Endothelial cell of umbilical vein (primary cell): ENCODE results near the gene ZNF316. TPM values are rescaled to one million over a fixed set of nuclear protein-coding genes. Genes with fewer than 3 reads are reported as not detected.

Experiments used
- BruUV-seq: library from RNA; stranded (reverse); fragments of 400-500 nt; replicated peaks from 2 replicates; lab custom pipeline; 2021; lab: Mats Ljungman, UMichigan
- CTCF ChIA-PET: fragments of 300-600, 350-600 bp; sonication (Branson Sonifier 250); formaldehyde crosslinking; loops from one replicate; lab custom pipeline; 2021; ENCODE audit warnings: antibody characterized with exemption, inconsistent platforms; lab: Charles Lee
- POLR2A ChIA-PET: fragments of 300-600, 350-600 bp; sonication (Branson Sonifier 250); formaldehyde crosslinking; loops from one replicate; lab custom pipeline; 2021; ENCODE audit warnings: antibody characterized with exemption, inconsistent platforms; lab: Charles Lee
- DNase-seq: peaks from one replicate; pipeline ENCODE4 v3.0.0-alpha.2; 2011; ENCODE audit warnings: low read depth, low spot score
- FAIRE-seq: peaks from 2 replicates; lab custom pipeline; 2011; peaks lifted over from hg19 to GRCh38; lab: Jason Lieb, UNC
- H2AFZ ChIP-seq: 2 replicates; pipeline ENCODE4 v1.6.0; 2012; ENCODE audit warnings: low read depth, low read length, control low read depth, inconsistent platforms
- H3K27ac ChIP-seq: 2 replicates; pipeline ENCODE4 v1.5.1; 2011; ENCODE audit warnings: low read depth, mild to moderate bottlenecking, control low read depth, low read length, moderate library complexity; ENCODE audit not compliant: insufficient read depth
- H3K27me3 ChIP-seq, 2 experiments: 2 replicates each; pipeline versions ENCODE4 v1.6.0 to v1.6.1; 2011; ENCODE audit warnings: low read length in 2 of 2, mixed read lengths in 1 of 2; ENCODE audit not compliant: control insufficient read depth in 2 of 2, insufficient read depth in 2 of 2
- H3K36me3 ChIP-seq, 2 experiments: 2 replicates in 1 of 2; 3 replicates in 1 of 2; pipeline ENCODE4 v1.5.1; 2011; ENCODE audit warnings: low read length in 2 of 2, mild to moderate bottlenecking in 1 of 2, moderate library complexity in 1 of 2; ENCODE audit not compliant: control insufficient read depth in 2 of 2, insufficient read depth in 2 of 2; ENCODE audit errors: extremely low read depth in 1 of 2
- H3K4me1 ChIP-seq: 3 replicates; pipeline ENCODE4 v1.5.1; 2011; ENCODE audit warnings: mild to moderate bottlenecking, low read length; ENCODE audit not compliant: control insufficient read depth, insufficient read depth; ENCODE audit errors: extremely low read depth
- H3K4me2 ChIP-seq: 2 replicates; pipeline ENCODE4 v1.6.1; 2011; ENCODE audit warnings: low read length, control low read depth, mixed read lengths; ENCODE audit not compliant: insufficient read depth
- H3K4me3 ChIP-seq, 3 experiments: fragments of 200-600 bp in 1 of 3; sonication (generic), shearing (Covaris generic) in 1 of 3; replicated peaks in 1 of 3; 2 replicates each; pipeline ENCODE4 v1.5.1; 2011 to 2016; ENCODE audit warnings: control low read depth in 3 of 3, low read length in 3 of 3, mild to moderate bottlenecking in 2 of 3, inconsistent platforms in 1 of 3, low read depth in 1 of 3, moderate library complexity in 1 of 3; ENCODE audit not compliant: insufficient read depth in 1 of 3
- H3K79me2 ChIP-seq: 2 replicates; pipeline ENCODE4 v1.6.0; 2012; ENCODE audit warnings: low read length, inconsistent platforms; ENCODE audit not compliant: control insufficient read depth, insufficient read depth
- H3K9ac ChIP-seq: replicated peaks from 2 replicates; pipeline ENCODE3; 2011; ENCODE audit warnings: low read length, control low read depth; ENCODE audit not compliant: insufficient read depth; ENCODE audit errors: extremely low read depth
- H3K9me1 ChIP-seq: replicated peaks from 3 replicates; pipeline ENCODE4 v1.6.0; 2011; ENCODE audit warnings: mild to moderate bottlenecking, low read length; ENCODE audit not compliant: control insufficient read depth, insufficient read depth; ENCODE audit errors: extremely low read depth
- H3K9me3 ChIP-seq: replicated peaks from 2 replicates; pipeline ENCODE4 v1.5.1; 2012; ENCODE audit warnings: low read length, inconsistent platforms; ENCODE audit not compliant: control insufficient read depth, insufficient read depth
- H4K20me1 ChIP-seq: replicated peaks from 2 replicates; pipeline ENCODE3; 2011; ENCODE audit warnings: mild to moderate bottlenecking, low read length; ENCODE audit not compliant: control insufficient read depth, insufficient read depth; ENCODE audit errors: extremely low read depth
- CTCF ChIP-seq, 2 donors: IDR thresholded peaks; 1 replicate in 1 of 2; 2 replicates in 1 of 2; pipeline ENCODE4 v1.5.1; 2011; ENCODE audit warnings: low read length in 2 of 2, mild to moderate bottlenecking in 2 of 2, moderate library complexity in 2 of 2, control low read depth in 1 of 2, inconsistent platforms in 1 of 2, low read depth in 1 of 2; ENCODE audit not compliant: insufficient read depth in 1 of 2; ENCODE audit errors: extremely low read depth in 1 of 2
- EZH2 ChIP-seq: IDR thresholded peaks from 2 replicates; pipeline ENCODE4 v1.6.1; 2012; ENCODE audit warnings: borderline replicate concordance, low read depth, mild to moderate bottlenecking, moderate library complexity, low read length, inconsistent platforms; ENCODE audit not compliant: severe bottlenecking
- FOS ChIP-seq: IDR thresholded peaks from 2 replicates; pipeline ENCODE4 v1.6.1; 2011; ENCODE audit warnings: mild to moderate bottlenecking, low read length, moderate library complexity, borderline replicate concordance; ENCODE audit not compliant: insufficient read depth
- GATA2 ChIP-seq: IDR thresholded peaks from 2 replicates; pipeline ENCODE4 v1.7.0; 2011; ENCODE audit warnings: low read depth, mild to moderate bottlenecking, moderate library complexity, mixed read lengths, low read length; ENCODE audit not compliant: insufficient read length, insufficient read depth
- JUN ChIP-seq: IDR thresholded peaks from 2 replicates; pipeline ENCODE4 v1.6.1; 2011; ENCODE audit warnings: borderline replicate concordance, low read depth; ENCODE audit not compliant: insufficient read length, insufficient read depth
- MAX ChIP-seq: IDR thresholded peaks from 2 replicates; pipeline ENCODE4 v1.6.1; 2011; ENCODE audit not compliant: insufficient read depth, insufficient read length
- MYC ChIP-seq: IDR thresholded peaks from one replicate; pipeline ENCODE4 v1.6.1; 2011; ENCODE audit warnings: mild to moderate bottlenecking, low read depth, low read length
- POLR2A ChIP-seq: IDR thresholded peaks from 2 replicates; pipeline ENCODE4 v1.6.1; 2012; ENCODE audit warnings: low read depth, mild to moderate bottlenecking, control low read depth, low read length
- POLR2AphosphoS5 ChIP-seq: IDR thresholded peaks from 2 replicates; pipeline ENCODE4 v1.6.1; 2012; ENCODE audit warnings: low read depth, mild to moderate bottlenecking, control low read depth, low read length, moderate library complexity; ENCODE audit not compliant: insufficient read depth
- dilution Hi-C: fragments of 300-500 bp; cut with MboI; formaldehyde crosslinking; loops from one replicate; pipeline ENCODE4 v1.15.0; 2019; ENCODE audit warnings: low sequenced_read_pairs; ENCODE audit not compliant: extremely low pct_ligation_motif_present
- intact Hi-C: fragments of 100-400 bp; cut with micrococcal nuclease; formaldehyde crosslinking; loops from one replicate; pipeline ENCODE4 v1.10.0; 2022
- polyA plus RNA-seq, 4 experiments: library from polyadenylated mRNA; depleted of rRNA in 3 of 4; stranded (reverse) in 3 of 4; unstranded in 1 of 4; fragments of >200 nt; gene quantifications; 2 replicates each; pipeline versions ENCODE4 v1.2.1 to v1.2.3, GENCODE V29; 2011 to 2012; ENCODE audit warnings: missing spikeins in 1 of 4
- total RNA-seq: library from RNA; stranded (reverse); gene quantifications from 2 replicates; pipeline ENCODE4 v1.2.3, GENCODE V29; 2021

The ZNF316 gene
- total and polyA plus RNA-seq, 2 donors (not counting 3 experiments of a cell fraction or from before 2014, with no cell fraction given), result 7.7 to 23.8 TPM

- no peak for FAIRE-seq
- no peak overlapping the region for H3K27ac ChIP-seq
- POLR2A ChIA-PET, result no interaction called here
- dilution Hi-C loops (no loop called here), intact Hi-C loops (no loop called here)
- no peak overlapping the region for H2AFZ ChIP-seq
- H3K4me1 ChIP-seq, result peaks cover 3% of the 10 kb centered on the region
- CTCF ChIA-PET, result no interaction called here
- H3K9me1 ChIP-seq, result no peaks in the 10 kb centered on the region
- no peak for DNase-seq
- peaks cover 10 to 44% of the 10 kb centered on the region in 2 experiments for H3K36me3 ChIP-seq
- no peaks in the 10 kb centered on the region for H3K27me3 ChIP-seq
- no peaks in the 10 kb centered on the region for H3K9me3 ChIP-seq
- no peaks in the 10 kb centered on the region for H4K20me1 ChIP-seq
- no peak overlapping the region for H3K9ac ChIP-seq
- BruUV-seq, result no TSS peak
- TF ChIP-seq FOS, result no peak
- TF ChIP-seq MYC, result no peak
- no peak for TF ChIP-seq GATA2
- TF ChIP-seq EZH2, result no peak
- no peak for TF ChIP-seq POLR2AphosphoS5
- no peak for TF ChIP-seq MAX
- TF ChIP-seq JUN, result no peak
- no peak for TF ChIP-seq CTCF (IDR thresholded peaks at IDR 0.05; ENCODE audit: extremely low read depth in 1 of 2, insufficient read depth in 1 of 2, low read depth in 1 of 2, low read length in 2 of 2)
- TF ChIP-seq POLR2A, result no peak
- H3K4me3 ChIP-seq, result no peak overlapping the region
- H3K4me2 ChIP-seq, result no peak overlapping the region
- H3K79me2 ChIP-seq, result peaks cover 11% of the 10 kb centered on the region
Observed at GRCh38 chr7:6642861-6643640, 5.9 kb downstream of the ZNF316 start.
